ENCODE measurements around the gene CCNJ.
"Not testable (repeated sequence)": the region's sequence is repeated elsewhere in the genome, so short reads cannot be mapped to it uniquely, and the experiment has no call there.

DNA sequence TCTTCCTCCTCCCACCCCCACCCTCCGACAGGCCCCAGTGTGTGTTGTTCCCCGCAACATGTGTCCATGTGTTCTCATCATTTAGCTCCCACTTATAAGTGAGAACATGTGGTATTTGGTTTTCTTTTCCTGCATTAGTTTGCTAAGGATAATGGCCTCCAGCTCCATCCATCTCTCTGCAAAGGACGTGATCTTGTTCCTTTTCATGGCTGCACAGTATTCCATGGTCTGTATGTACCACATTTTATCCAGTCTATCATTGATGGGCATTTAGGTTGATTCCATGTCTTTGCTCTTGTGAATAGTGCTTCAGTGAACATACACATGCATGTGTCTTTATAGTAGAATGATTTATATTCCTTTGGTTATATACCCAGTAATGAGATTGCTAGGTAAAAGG is 4.5 kb downstream of the CCNJ start:
- TF ChIP-seq, protein P1, sequence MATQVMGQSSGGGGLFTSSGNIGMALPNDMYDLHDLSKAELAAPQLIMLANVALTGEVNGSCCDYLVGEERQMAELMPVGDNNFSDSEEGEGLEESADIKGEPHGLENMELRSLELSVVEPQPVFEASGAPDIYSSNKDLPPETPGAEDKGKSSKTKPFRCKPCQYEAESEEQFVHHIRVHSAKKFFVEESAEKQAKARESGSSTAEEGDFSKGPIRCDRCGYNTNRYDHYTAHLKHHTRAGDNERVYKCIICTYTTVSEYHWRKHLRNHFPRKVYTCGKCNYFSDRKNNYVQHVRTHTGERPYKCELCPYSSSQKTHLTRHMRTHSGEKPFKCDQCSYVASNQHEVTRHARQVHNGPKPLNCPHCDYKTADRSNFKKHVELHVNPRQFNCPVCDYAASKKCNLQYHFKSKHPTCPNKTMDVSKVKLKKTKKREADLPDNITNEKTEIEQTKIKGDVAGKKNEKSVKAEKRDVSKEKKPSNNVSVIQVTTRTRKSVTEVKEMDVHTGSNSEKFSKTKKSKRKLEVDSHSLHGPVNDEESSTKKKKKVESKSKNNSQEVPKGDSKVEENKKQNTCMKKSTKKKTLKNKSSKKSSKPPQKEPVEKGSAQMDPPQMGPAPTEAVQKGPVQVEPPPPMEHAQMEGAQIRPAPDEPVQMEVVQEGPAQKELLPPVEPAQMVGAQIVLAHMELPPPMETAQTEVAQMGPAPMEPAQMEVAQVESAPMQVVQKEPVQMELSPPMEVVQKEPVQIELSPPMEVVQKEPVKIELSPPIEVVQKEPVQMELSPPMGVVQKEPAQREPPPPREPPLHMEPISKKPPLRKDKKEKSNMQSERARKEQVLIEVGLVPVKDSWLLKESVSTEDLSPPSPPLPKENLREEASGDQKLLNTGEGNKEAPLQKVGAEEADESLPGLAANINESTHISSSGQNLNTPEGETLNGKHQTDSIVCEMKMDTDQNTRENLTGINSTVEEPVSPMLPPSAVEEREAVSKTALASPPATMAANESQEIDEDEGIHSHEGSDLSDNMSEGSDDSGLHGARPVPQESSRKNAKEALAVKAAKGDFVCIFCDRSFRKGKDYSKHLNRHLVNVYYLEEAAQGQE (IDR thresholded peaks at IDR 0.05; ENCODE audit: unreplicated experiment): not testable (repeated sequence)
- TF ChIP-seq, protein P2, sequence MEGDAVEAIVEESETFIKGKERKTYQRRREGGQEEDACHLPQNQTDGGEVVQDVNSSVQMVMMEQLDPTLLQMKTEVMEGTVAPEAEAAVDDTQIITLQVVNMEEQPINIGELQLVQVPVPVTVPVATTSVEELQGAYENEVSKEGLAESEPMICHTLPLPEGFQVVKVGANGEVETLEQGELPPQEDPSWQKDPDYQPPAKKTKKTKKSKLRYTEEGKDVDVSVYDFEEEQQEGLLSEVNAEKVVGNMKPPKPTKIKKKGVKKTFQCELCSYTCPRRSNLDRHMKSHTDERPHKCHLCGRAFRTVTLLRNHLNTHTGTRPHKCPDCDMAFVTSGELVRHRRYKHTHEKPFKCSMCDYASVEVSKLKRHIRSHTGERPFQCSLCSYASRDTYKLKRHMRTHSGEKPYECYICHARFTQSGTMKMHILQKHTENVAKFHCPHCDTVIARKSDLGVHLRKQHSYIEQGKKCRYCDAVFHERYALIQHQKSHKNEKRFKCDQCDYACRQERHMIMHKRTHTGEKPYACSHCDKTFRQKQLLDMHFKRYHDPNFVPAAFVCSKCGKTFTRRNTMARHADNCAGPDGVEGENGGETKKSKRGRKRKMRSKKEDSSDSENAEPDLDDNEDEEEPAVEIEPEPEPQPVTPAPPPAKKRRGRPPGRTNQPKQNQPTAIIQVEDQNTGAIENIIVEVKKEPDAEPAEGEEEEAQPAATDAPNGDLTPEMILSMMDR (conservative IDR thresholded peaks at IDR 0.05; ENCODE audit: low read depth in 2 of 2): not testable (repeated sequence)
- not testable (repeated sequence) for TF ChIP-seq EZH2 (IDR thresholded peaks at IDR 0.05; ENCODE audit: low read depth, unreplicated experiment); EZH2phosphoT487 (IDR thresholded peaks at IDR 0.05; ENCODE audit: unreplicated experiment); CREB1 (CRISPR knock-in tag; IDR thresholded peaks at IDR 0.05; ENCODE audit: low read depth)

Measured in GM23338 (cell line).